HepG2 (cell line): ENCODE measurements around the gene PCNA. TPM values are rescaled to one million over a fixed set of nuclear protein-coding genes. Genes with fewer than 3 reads are reported as not detected.

ENCODE experiments used
- ATAC-seq: fragments of 200-7000 bp; cut with Tn5 transposase; 3 replicates; pipeline ENCODE4 v1.9.1; 2020; ENCODE audit warnings: mild to moderate bottlenecking, moderate library complexity
- BruUV-seq: library from RNA; stranded (reverse); fragments of 400-500 nt; replicated peaks from 2 replicates; lab custom pipeline; 2021; lab: Mats Ljungman, UMichigan
- CTCF ChIA-PET: fragments of 300-600 bp; formaldehyde crosslinking; extraction: SDS; loops from one replicate; lab custom pipeline; 2021; ENCODE audit warnings: low total read pairs, inconsistent platforms, low intra/inter-chr PET ratio; lab: Yijun Ruan, JAX
- POLR2A ChIA-PET: fragments of 350-600 bp; sonication (Branson Sonifier 250); formaldehyde crosslinking; loops from one replicate; lab custom pipeline; 2020; ENCODE audit warnings: antibody characterized with exemption, inconsistent platforms; lab: Yijun Ruan, JAX
- DNase-seq: peaks from one replicate; pipeline ENCODE4 v3.0.0-alpha.2; 2015; ENCODE audit warnings: low spot score
- FAIRE-seq: peaks from 3 replicates; lab custom pipeline; 2011; peaks lifted over from hg19 to GRCh38; lab: Jason Lieb, UNC
- H2AFZ ChIP-seq: one replicate; pipeline ENCODE4 v1.6.1; 2011; ENCODE audit warnings: low read length, inconsistent platforms
- H3K27ac ChIP-seq: fragments of 300-600 bp; 3 replicates; pipeline ENCODE4 v1.8.0; 2011; ENCODE audit warnings: mixed run types, mild to moderate bottlenecking, mixed read lengths, low read length, inconsistent platforms; ENCODE audit not compliant: insufficient read depth; ENCODE audit errors: extremely low read length
- H3K27me3 ChIP-seq, 2 experiments: fragments of 200-600 bp in 1 of 2; 2 replicates in 1 of 2; 3 replicates in 1 of 2; pipeline versions ENCODE4 v1.6.0 to v1.8.0; 2011; ENCODE audit warnings: low read length in 2 of 2, mild to moderate bottlenecking in 2 of 2, moderate library complexity in 2 of 2, inconsistent platforms in 1 of 2; ENCODE audit not compliant: insufficient read depth in 2 of 2, control insufficient read depth in 1 of 2
- H3K36me3 ChIP-seq, 2 experiments: fragments of 200-600 bp in 1 of 2; replicated peaks in 1 of 2; 2 replicates in 1 of 2; 3 replicates in 1 of 2; pipeline versions ENCODE4 v1.5.1 to v1.8.0; 2011; ENCODE audit warnings: low read length in 2 of 2, inconsistent platforms in 1 of 2; ENCODE audit not compliant: insufficient read depth in 2 of 2, control insufficient read depth in 1 of 2
- H3K4me1 ChIP-seq: 2 replicates; pipeline ENCODE4 v1.5.1; 2012; ENCODE audit warnings: low read length, inconsistent platforms; ENCODE audit not compliant: insufficient read depth
- H3K4me2 ChIP-seq: 2 replicates; pipeline ENCODE4 v1.6.0; 2011; ENCODE audit warnings: low read depth, low read length, inconsistent platforms
- H3K4me3 ChIP-seq, 3 experiments: fragments of 200-600 bp in 1 of 3; sonication (generic), shearing (Covaris generic) in 1 of 3; replicated peaks in 1 of 3; 2 replicates each; pipeline ENCODE4 v1.5.1; 2011 to 2016; ENCODE audit warnings: low read length in 3 of 3, inconsistent platforms in 2 of 3, low read depth in 2 of 3, mild to moderate bottlenecking in 2 of 3, control low read depth in 1 of 3, mixed read lengths in 1 of 3; ENCODE audit not compliant: insufficient read depth in 1 of 3
- H3K79me2 ChIP-seq: one replicate; pipeline ENCODE4 v1.6.1; 2011; ENCODE audit warnings: low read length, inconsistent platforms; ENCODE audit not compliant: insufficient read depth
- H3K9ac ChIP-seq: 2 replicates; pipeline ENCODE4 v1.6.0; 2011; ENCODE audit warnings: mild to moderate bottlenecking, low read depth, low read length, inconsistent platforms; ENCODE audit not compliant: insufficient read depth
- H3K9me3 ChIP-seq: 2 replicates; pipeline ENCODE4 v1.5.1; 2012; ENCODE audit warnings: mild to moderate bottlenecking, low read length
- H4K20me1 ChIP-seq: 2 replicates; pipeline ENCODE4 v1.6.0; 2011; ENCODE audit warnings: inconsistent platforms, mild to moderate bottlenecking, low read length, moderate library complexity; ENCODE audit not compliant: insufficient read depth
- DZIP1 ChIP-seq: sonication (generic); formaldehyde crosslinking; IDR thresholded peaks from 2 replicates; pipeline ENCODE4 v1.5.0; 2020; ENCODE audit warnings: mild to moderate bottlenecking, missing genetic modification reagents
- FOXK2 ChIP-seq: fragments of 450-650 bp; IDR thresholded peaks from 2 replicates; pipeline ENCODE4 v1.6.1; 2016
- FOXO1 ChIP-seq: sonication (generic); formaldehyde crosslinking; IDR thresholded peaks from 2 replicates; pipeline ENCODE4 v1.4.0; 2020; ENCODE audit warnings: missing genetic modification reagents
- GMEB1 ChIP-seq: sonication (generic); formaldehyde crosslinking; IDR thresholded peaks from 2 replicates; pipeline ENCODE4 v1.5.1; 2020; ENCODE audit warnings: missing genetic modification reagents, mild to moderate bottlenecking, borderline replicate concordance
- HMGXB4 ChIP-seq, 2 experiments: sonication (generic) in 1 of 2; formaldehyde crosslinking in 1 of 2; IDR thresholded peaks; 2 replicates each; pipeline versions ENCODE4 v1.4.0 to v1.6.1; 2018 to 2020; ENCODE audit warnings: missing genetic modification reagents in 2 of 2, borderline replicate concordance in 1 of 2, low read depth in 1 of 2, mild to moderate bottlenecking in 1 of 2, missing biosample characterization in 1 of 2
- HNF4G ChIP-seq, 2 experiments: sonication (generic) in 1 of 2; formaldehyde crosslinking in 1 of 2; IDR thresholded peaks; 2 replicates each; pipeline versions ENCODE4 v1.4.0 to v1.6.1; 2011 to 2020; ENCODE audit warnings: borderline replicate concordance in 2 of 2, low read depth in 2 of 2, mild to moderate bottlenecking in 2 of 2, low read length in 1 of 2, missing genetic modification reagents in 1 of 2, moderate library complexity in 1 of 2
- JUND ChIP-seq: sonication (generic); formaldehyde crosslinking; IDR thresholded peaks from 2 replicates; pipeline ENCODE4 v1.8.0; 2022; ENCODE audit warnings: mild to moderate bottlenecking, missing genetic modification reagents
- MEIS2 ChIP-seq: sonication (generic); formaldehyde crosslinking; IDR thresholded peaks from 2 replicates; pipeline ENCODE4 v1.9.0; 2021; ENCODE audit warnings: mild to moderate bottlenecking, missing genetic modification reagents
- NFYB ChIP-seq: sonication (generic); formaldehyde crosslinking; IDR thresholded peaks from 2 replicates; pipeline ENCODE4 v1.4.0; 2020; ENCODE audit warnings: missing genetic modification reagents
- NPAS2 ChIP-seq: sonication (generic); formaldehyde crosslinking; IDR thresholded peaks from 2 replicates; pipeline ENCODE4 v1.8.0; 2022; ENCODE audit warnings: mild to moderate bottlenecking, missing genetic modification reagents, borderline replicate concordance
- PRMT3 ChIP-seq: sonication (generic); formaldehyde crosslinking; IDR thresholded peaks from 2 replicates; pipeline ENCODE4 v1.8.1; 2022; ENCODE audit warnings: low read depth, mild to moderate bottlenecking, moderate library complexity, missing genetic modification reagents, borderline replicate concordance
- SRSF1 ChIP-seq: fragments of 200-400 bp; formaldehyde crosslinking; optimal IDR thresholded peaks from 2 replicates; pipeline ENCODE3; 2017; ENCODE audit warnings: mild to moderate bottlenecking, low read depth, low read length, moderate library complexity
- TOPORS ChIP-seq: sonication (generic); formaldehyde crosslinking; IDR thresholded peaks from 2 replicates; pipeline ENCODE4 v1.8.0; 2023; ENCODE audit warnings: mild to moderate bottlenecking, missing genetic modification reagents
- ZNF337 ChIP-seq: sonication (generic); formaldehyde crosslinking; IDR thresholded peaks from 2 replicates; pipeline ENCODE4 v1.5.1; 2020; ENCODE audit warnings: missing genetic modification reagents, low read depth, mild to moderate bottlenecking, borderline replicate concordance
- ZNF558 ChIP-seq: sonication (generic); formaldehyde crosslinking; IDR thresholded peaks from 2 replicates; pipeline ENCODE4 v1.9.0; 2022; ENCODE audit warnings: mild to moderate bottlenecking, missing genetic modification reagents, borderline replicate concordance
- ZNF773 ChIP-seq: sonication (generic); formaldehyde crosslinking; IDR thresholded peaks from 2 replicates; pipeline ENCODE4 v1.4.0; 2020; ENCODE audit warnings: missing genetic modification reagents, borderline replicate concordance
- WGBS: methylation state at CpG from one replicate; pipeline ENCODE4 v1.1.6; 2017; ENCODE audit warnings: low lambda C conversion rate; 5-methylcytosine and 5-hydroxymethylcytosine counted together
- in situ Hi-C: cut with HindIII; loops from 2 replicates; pipeline ENCODE4 v1.10.0; 2017; ENCODE audit warnings: low pct_unique_long_range_greater_than_20kb; ENCODE audit not compliant: extremely low pct_ligation_motif_present
- intact Hi-C: fragments of 100-400 bp; cut with micrococcal nuclease; formaldehyde crosslinking; loops from one replicate; pipeline ENCODE4 v1.10.0; 2022; ENCODE audit not compliant: unreplicated experiment
- polyA plus RNA-seq, 8 experiments: library from polyadenylated mRNA; depleted of rRNA in 3 of 8; stranded (reverse) in 7 of 8; unstranded in 1 of 8; fragments of >200 nt; fragmentation: Illumina TruSeq in 4 of 8; extraction: Trizol in 4 of 8; gene quantifications; 2 replicates each; pipeline versions ENCODE4 v1.2.1 to v1.2.3, GENCODE V29; 2011 to 2016; ENCODE audit warnings: low read depth in 4 of 8, missing spikeins in 1 of 8, mixed read lengths in 1 of 8; ENCODE audit not compliant: insufficient read depth in 1 of 8
- total RNA-seq, 5 experiments: library from RNA; depleted of rRNA; stranded (reverse); fragments of >200 nt; fragmentation: Illumina TruSeq; extraction: Trizol; gene quantifications; 2 replicates each; pipeline ENCODE4 v1.2.3, GENCODE V29; 2016; ENCODE audit warnings: low read depth in 1 of 5

PCNA gene
- total and polyA plus RNA-seq, 2 of the 13 experiments (the other 11 are each of a cell fraction or from before 2014, with no cell fraction given), result 229 to 655 TPM

- in situ Hi-C loops, result no loop called here
- Histone ChIP-seq H3K4me1 (peaks cover 84% of the 10 kb centered on the region), H2AFZ (no peak overlapping the region), H4K20me1 (no peaks in the 10 kb centered on the region), H3K36me3 (peaks cover 0 to 1% of the 10 kb centered on the region in 2 experiments; a peak in 1 of 5 replicates), H3K27me3 (no peaks in the 10 kb centered on the region), H3K27ac (peak overlapping the region; percentile 19), H3K9ac (no peak overlapping the region), H3K4me2 (peak overlapping the region; percentile 29), H3K79me2 (peaks cover 83% of the 10 kb centered on the region), H3K9me3 (no peaks in the 10 kb centered on the region), H3K4me3 (no peak overlapping the region)
- FAIRE-seq (no peak), ATAC-seq (peak; percentile 33; the same call in 2 of the 3 replicates), DNase-seq (peak; percentile 70)
- 66% methylated on average over 4 of the region's 4 CpGs for WGBS
- ChIA-PET CTCF (no interaction called here), POLR2A (interaction anchor here (0.6 to 12.0 kb wide), 4 partner anchors 10 to 30 kb away, joined by 3 to 176 read pairs (median 4); partner anchors contain the start of gene CDS2)
- intact Hi-C loops, result loop anchor here (2.0 kb wide), 1 partner anchor 14 kb away; no protein-coding TSS in a partner anchor
- no TSS peak for BruUV-seq
- peak; percentile 70; the same call in 1 of the 2 replicates for TF ChIP-seq FOXO1 (CRISPR knock-in tag)
- no peak for TF ChIP-seq ZNF558 (CRISPR knock-in tag)
- no peak for TF ChIP-seq MEIS2 (CRISPR knock-in tag)
- TF ChIP-seq ZNF773 (CRISPR knock-in tag), result no peak
- TF ChIP-seq DZIP1 (CRISPR knock-in tag), result no peak
- no peak for TF ChIP-seq GMEB1
- peak; percentile 84 for TF ChIP-seq JUND (CRISPR knock-in tag)
- TF ChIP-seq SRSF1, result no peak
- no peak for TF ChIP-seq ZNF337 (CRISPR knock-in tag)
- TF ChIP-seq HMGXB4 (CRISPR knock-in tag; IDR thresholded peaks at IDR 0.05; ENCODE audit: borderline replicate concordance in 1 of 2, low read depth in 1 of 2), result peak; percentile 34 to 35; a peak in 2 of 4 replicates
- TF ChIP-seq NFYB (CRISPR knock-in tag), result no peak
- peak; percentile 35; the same call in 1 of the 2 replicates for TF ChIP-seq HNF4G (IDR thresholded peaks at IDR 0.05; ENCODE audit: borderline replicate concordance, low read depth, low read length)
- TF ChIP-seq HNF4G (CRISPR knock-in tag; IDR thresholded peaks at IDR 0.05; ENCODE audit: borderline replicate concordance, low read depth), result peak; percentile 70; the same call in 1 of the 2 replicates
- TF ChIP-seq NPAS2, result no peak
- TF ChIP-seq TOPORS (CRISPR knock-in tag), result no peak
- no peak for TF ChIP-seq FOXK2
- TF ChIP-seq PRMT3, result no peak
These were observed 37.1 kb upstream of the PCNA start for GRCh38 chr20:5156675-5157448.
